Sigmoid colon (tissue), 4 donors: Measurements from ENCODE around the gene PCDH12.

Experiments
- EP300 ChIP-seq, 4 donors: sonication (generic); formaldehyde crosslinking; IDR thresholded peaks; one replicate each; pipeline ENCODE4 v1.6.1; 2017; ENCODE audit warnings: antibody characterized with exemption in 4 of 4
- POLR2A ChIP-seq, 2 donors: fragments of 450-650 bp; IDR thresholded peaks; one replicate each; pipeline ENCODE4 v1.6.1; 2016; ENCODE audit warnings: antibody characterized with exemption in 2 of 2, mild to moderate bottlenecking in 2 of 2, moderate library complexity in 2 of 2
- POLR2AphosphoS5 ChIP-seq, 4 donors: sonication (generic); formaldehyde crosslinking; IDR thresholded peaks; one replicate each; pipeline ENCODE4 v1.6.1; 2017; ENCODE audit warnings: antibody characterized with exemption in 4 of 4
- TF ChIP-seq, protein P1 (sequence below), 4 experiments: fragments of 450-650 bp in 3 of 4; fragments of 200-600 bp in 1 of 4; IDR thresholded peaks; one replicate each; pipeline ENCODE4 v1.5.1; 2016 to 2019; ENCODE audit warnings: antibody characterized with exemption in 4 of 4, mild to moderate bottlenecking in 3 of 4, moderate library complexity in 2 of 4

DNA sequence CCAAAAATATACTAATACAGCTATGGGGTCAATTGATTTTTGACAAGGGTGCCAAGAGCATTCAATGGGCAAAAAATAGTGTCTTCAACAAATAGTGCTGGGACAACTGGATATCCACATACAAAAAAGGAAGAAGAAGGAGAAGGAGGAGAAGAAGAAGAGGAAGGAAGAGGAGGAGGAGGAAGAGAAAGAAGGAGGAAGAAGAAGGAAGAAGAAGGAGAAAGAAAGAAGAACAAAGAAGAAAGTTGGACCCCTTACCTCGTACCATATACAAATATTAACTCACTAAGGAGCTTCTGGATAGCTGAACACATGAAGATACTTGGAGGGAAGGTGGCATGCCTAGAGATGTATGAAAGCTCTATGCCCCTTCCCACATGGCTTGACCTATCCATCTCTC is 51.5 kb downstream of the PCDH12 start:
- TF ChIP-seq POLR2AphosphoS5 (IDR thresholded peaks at IDR 0.05) (no peak), POLR2A (IDR thresholded peaks at IDR 0.05) (no peak), EP300 (IDR thresholded peaks at IDR 0.05) (no peak)
- TF ChIP-seq, protein P1, sequence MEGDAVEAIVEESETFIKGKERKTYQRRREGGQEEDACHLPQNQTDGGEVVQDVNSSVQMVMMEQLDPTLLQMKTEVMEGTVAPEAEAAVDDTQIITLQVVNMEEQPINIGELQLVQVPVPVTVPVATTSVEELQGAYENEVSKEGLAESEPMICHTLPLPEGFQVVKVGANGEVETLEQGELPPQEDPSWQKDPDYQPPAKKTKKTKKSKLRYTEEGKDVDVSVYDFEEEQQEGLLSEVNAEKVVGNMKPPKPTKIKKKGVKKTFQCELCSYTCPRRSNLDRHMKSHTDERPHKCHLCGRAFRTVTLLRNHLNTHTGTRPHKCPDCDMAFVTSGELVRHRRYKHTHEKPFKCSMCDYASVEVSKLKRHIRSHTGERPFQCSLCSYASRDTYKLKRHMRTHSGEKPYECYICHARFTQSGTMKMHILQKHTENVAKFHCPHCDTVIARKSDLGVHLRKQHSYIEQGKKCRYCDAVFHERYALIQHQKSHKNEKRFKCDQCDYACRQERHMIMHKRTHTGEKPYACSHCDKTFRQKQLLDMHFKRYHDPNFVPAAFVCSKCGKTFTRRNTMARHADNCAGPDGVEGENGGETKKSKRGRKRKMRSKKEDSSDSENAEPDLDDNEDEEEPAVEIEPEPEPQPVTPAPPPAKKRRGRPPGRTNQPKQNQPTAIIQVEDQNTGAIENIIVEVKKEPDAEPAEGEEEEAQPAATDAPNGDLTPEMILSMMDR (IDR thresholded peaks at IDR 0.05) = no peak
